ENCODE data around the gene TCN2.

- TF ChIP-seq POLR2AphosphoS5 (IDR thresholded peaks at IDR 0.05; ENCODE audit: low read depth, low read length) (no peak), SIN3A (IDR thresholded peaks at IDR 0.05; ENCODE audit: borderline replicate concordance, insufficient read depth, low read length) (no peak), TAF1 (IDR thresholded peaks at IDR 0.05; ENCODE audit: borderline replicate concordance, insufficient read depth, low read length) (no peak), REST (IDR thresholded peaks at IDR 0.05; ENCODE audit: insufficient read depth in 1 of 2, low read depth in 2 of 2, low read length in 2 of 2) (no peak), FOXP2 (optimal IDR thresholded peaks at IDR 0.05; ENCODE audit: borderline replicate concordance, extremely low read depth, extremely low read length, insufficient read depth) (no peak)
Measured at GRCh38 chr22:30582051-30582450, 24.9 kb upstream of the TCN2 start.
